Dermis microvascular lymphatic vessel endothelial cell (primary cell): Measurements from ENCODE around the gene ACSL4. TPM values are rescaled to one million over a fixed set of nuclear protein-coding genes. Genes with fewer than 3 reads are reported as not detected.
"Not testable (repeated sequence)": the region's sequence is repeated elsewhere in the genome, so short reads cannot be mapped to it uniquely, and the experiment has no call there.

Experiments
- DNase-seq, 2 donors: peaks; one replicate each; pipeline versions ENCODE4 v3.0.0 to v3.0.0-alpha.2; 2010; ENCODE audit warnings: low read depth in 2 of 2
- total RNA-seq: library from RNA; depleted of rRNA; stranded (reverse); fragments of >200 nt; gene quantifications from 2 replicates; pipeline ENCODE4 v1.2.1, GENCODE V29; 2014

ACSL4 gene
- total RNA-seq, 1 donor from 2014 or later = 64.7 TPM

- DNase-seq = no peak
These were observed 60.8 kb downstream of the ACSL4 start for GRCh38 chrX:109672239-109672638.

DNA sequence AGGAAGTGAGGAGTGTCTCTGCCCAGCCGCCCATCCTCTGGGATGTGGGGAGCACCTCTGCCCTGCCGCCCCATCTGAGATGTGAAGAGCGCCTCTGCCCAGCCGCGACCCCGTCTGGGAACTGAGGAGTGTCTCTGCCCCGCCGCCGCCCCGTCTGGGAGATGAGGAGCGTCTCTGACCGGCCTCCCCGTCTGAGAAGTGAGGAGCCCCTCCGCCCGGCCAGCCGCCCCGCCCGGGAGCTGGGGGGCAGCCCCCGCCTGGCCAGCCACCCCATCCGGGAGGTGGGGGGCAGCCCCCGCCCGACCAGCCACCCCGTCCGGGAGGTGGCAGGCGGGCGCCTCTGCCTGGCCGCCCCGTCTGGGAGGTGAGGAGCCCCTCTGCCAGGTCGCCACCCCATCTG, 61.9 kb downstream of the ACSL4 start:
- not testable (repeated sequence) for DNase-seq

DNA sequence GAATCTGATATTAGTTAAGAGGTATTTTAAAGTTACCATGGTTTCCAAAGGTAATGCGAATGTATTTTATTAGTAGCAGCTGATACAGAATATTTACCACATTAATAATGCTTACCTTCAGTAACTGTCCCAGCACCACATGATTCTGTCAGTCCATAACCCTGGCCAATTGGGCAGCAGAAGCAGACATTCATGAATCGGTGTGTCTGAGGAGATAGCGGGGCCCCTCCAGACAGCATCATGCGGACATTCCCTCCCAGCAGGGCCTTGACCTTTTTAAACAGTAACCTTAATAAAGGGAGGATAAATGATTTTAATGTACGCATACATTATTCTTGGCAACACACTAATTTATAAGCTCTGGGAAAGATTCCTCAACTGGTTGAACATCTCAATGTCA, 65.1 kb downstream of the ACSL4 start:
- no peak for DNase-seq

- DNase-seq = no peak
These were observed 72.5 kb downstream of the ACSL4 start for GRCh38 chrX:109660435-109661143.

GRCh38 chrX:109658391-109658790, 74.7 kb downstream of the ACSL4 start:
- no peak for DNase-seq

GRCh38 chrX:109657364-109657763, 75.7 kb downstream of the ACSL4 start:
- DNase-seq = not testable (repeated sequence)

DNA sequence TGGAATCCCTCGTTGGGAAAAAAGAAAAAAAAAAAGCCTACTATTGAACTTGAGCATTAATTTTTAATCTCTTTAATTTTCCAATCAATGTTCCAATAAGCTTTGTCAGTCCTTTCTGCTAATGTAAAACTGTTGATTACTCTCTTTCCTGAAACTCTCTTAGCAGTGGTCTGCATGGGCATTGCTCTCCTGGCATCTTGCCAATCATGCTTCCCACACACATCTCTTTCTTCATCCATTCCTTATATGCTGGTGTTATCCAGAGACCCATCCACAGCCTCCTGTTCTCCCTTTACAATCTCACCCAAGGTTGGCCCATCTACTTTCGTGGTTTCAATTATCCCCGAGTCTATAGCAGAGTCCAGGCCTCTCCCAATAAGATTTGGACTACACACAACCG, 76.3 kb downstream of the ACSL4 start:
- DNase-seq = no peak

DNA sequence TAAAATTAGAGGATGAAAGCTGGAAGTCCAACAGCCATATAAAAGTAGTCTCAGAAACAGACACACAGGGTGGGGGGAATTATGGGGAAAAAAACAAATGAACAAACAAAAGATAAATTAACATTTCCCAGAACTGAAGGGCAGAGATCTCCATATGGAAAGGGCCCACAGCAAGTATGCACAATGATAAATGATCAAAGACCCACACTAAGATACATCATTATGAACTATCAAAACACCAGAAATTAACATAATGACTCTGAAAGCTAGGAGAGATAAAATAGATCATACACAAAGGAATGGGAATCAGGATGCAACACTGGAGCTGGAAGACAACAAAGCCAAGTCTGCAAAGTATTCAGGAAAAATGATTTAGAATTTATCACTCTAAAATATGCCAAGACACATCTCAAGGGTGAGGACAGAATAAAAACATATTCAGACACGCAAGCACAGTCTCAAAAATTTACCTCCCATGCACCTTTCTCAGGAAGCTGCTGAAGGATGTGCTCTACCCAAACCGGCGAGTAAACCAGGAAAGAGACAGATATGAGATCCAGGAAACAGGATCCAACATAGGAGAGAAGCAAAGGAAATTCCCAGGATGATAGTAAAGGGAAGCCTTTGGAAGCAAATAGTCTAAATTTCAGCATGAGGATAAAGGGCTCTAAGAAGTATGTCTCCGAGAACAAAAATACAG, 77.4 kb downstream of the ACSL4 start:
- DNase-seq = no peak

- DNase-seq = no peak
These were observed 78.4 kb downstream of the ACSL4 start for GRCh38 chrX:109654516-109655109.

- not testable (repeated sequence) for DNase-seq
These were observed 88.4 kb downstream of the ACSL4 start for GRCh38 chrX:109644671-109645070.

- no peak for DNase-seq
These were observed 89.4 kb downstream of the ACSL4 start for GRCh38 chrX:109643687-109644086.

GRCh38 chrX:109638158-109638557, 94.9 kb downstream of the ACSL4 start:
- DNase-seq = no peak

- not testable (repeated sequence) for DNase-seq
These were observed 95.6 kb downstream of the ACSL4 start for GRCh38 chrX:109637477-109637876.

DNA sequence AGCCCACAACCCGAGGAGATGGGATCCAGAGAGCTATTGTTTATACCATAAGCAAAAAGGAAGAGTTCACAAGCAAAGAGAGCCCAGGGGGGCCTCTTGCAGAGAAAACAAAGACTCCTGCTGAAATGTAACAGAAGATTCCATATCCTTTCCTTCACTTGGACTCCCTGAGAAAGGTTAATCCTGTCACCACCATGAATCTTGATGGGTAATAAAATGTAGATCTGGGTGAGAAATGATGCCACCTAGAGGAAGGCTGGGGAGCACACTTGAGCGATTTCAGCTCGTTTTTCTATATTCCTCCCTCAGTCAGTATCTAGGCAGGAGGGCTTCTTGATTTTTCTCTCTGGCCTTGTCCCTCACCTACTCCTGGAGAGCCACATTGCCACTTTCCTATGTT, 97.9 kb downstream of the ACSL4 start:
- peak; percentile 1 to 21 for DNase-seq

- peak; percentile 10 to 40 for DNase-seq
These were observed 100.1 kb downstream of the ACSL4 start for GRCh38 chrX:109632906-109633504.

DNA sequence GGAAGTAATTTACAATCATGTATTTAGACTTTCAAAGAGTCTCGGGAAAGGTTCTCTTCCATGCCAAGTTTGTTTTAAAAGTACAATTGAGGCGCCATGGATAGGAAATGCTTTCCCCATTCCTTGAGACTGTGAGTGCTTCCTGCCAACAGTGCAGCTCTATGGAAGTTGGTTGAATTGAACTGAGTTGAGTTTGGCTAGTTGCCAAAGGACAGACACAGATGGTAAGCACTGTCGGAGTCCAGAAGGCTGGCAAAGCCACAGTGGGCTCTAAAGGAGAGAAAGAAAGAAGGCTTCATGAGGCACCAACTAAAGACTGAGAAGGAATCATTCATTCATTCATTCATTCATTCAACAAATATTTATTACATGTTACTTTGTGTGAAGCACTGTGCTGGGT, 103.7 kb downstream of the ACSL4 start:
- peak; percentile 11 to 75 for DNase-seq

GRCh38 chrX:109626637-109627036, 106.4 kb downstream of the ACSL4 start:
- no peak for DNase-seq

GRCh38 chrX:109624641-109625616, 108.1 kb downstream of the ACSL4 start, which contains the start of gene KCNE5:
KCNE5 (minus strand) TSS chrX:109625172; CDS start chrX:109625020, 152 bp downstream.
- no peak for DNase-seq

DNA sequence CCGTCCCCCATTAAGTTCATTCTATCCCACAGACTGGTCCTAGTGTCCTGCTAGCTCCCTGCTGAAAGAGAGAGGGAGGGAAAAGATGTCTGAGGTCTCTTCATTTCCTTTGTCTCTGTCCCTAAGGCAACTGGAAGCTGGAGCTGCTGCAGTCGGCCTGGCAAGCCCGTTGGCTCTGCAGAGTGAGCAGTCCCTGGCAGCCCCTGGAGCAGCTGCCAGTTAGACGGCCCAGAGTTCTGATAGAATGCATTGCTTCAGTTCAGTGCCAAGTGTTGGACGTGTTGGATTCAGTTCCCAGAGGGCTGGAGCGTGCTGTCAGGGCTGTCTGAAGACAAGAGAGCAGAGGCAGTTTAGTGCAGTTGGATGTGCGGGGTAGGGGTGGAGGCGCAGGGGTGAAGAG, 109.1 kb downstream of the ACSL4 start:
- DNase-seq = no peak

DNA sequence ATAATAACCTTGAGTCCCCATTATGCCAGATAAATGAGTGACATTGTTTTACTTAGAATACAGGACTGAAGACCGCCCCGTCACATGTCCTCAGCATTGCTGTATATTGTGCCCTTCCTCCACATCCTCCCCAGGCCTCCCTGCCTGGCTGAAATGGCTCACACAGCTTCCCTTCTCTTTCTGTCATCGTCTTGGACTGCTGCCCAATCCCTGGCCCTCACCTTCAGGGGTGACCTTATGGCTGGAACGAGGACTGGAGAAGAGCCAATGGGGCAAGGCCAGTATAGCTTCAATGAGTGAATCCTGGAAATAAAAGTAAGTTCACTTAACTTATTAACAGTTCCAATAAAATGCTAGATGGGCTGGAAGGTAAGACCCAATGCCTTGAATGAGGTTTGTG, 110.8 kb downstream of the ACSL4 start:
- peak in 1 of 2 donors; percentile 1 for DNase-seq

- no peak for DNase-seq
These were observed 113.3 kb downstream of the ACSL4 start for GRCh38 chrX:109619771-109620170.
